ENCODE measurements around the gene CAP1. TPM values are rescaled to one million over a fixed set of nuclear protein-coding genes. Genes with fewer than 3 reads are reported as not detected.
"Not testable (repeated sequence)": the region's sequence is repeated elsewhere in the genome, so short reads cannot be mapped to it uniquely, and the experiment has no call there.

Gene CAP1
- total RNA-seq, 4 donors from 2014 or later = 412 to 468 (median 442) TPM

GRCh38 chr1:40036574-40036973, 4.0 kb upstream of the CAP1 start:
- TF ChIP-seq POLR2AphosphoS5 (IDR thresholded peaks at IDR 0.05) (peak; percentile 15 to 46), POLR2A (IDR thresholded peaks at IDR 0.05; ENCODE audit: low read depth) (no peak)
- H3K4me1 ChIP-seq = peaks cover 40 to 55% (median 47%) of the 10 kb centered on the region in 4 donors
- no peak for DNase-seq (ENCODE audit: extremely low spot score)

DNA sequence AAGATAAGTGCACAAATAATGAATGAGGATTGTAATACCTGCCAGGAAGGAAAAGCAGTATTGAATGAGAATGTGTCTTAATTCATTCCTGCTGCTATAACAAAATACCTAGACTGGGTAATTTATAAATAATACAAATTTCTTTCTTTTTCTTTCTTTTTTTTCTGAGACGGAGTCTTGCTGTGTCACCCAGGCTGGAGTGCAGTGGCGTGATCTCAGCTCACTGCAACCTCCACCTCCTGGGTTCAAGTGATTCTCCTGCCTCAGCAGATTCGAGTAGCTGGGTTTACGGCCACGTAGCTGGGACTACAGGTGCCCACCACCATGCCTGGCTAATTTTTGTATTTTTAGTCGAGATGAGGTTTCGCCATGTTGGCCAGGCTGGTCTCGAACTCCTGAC, 3.3 kb upstream of the CAP1 start:
- intact Hi-C loops (cut with DNase I) = loop anchor here (10.0 kb wide), 1 partner anchor 62 kb away; no protein-coding TSS in a partner anchor
- not testable (repeated sequence) for H3K4me3 ChIP-seq; DNase-seq (ENCODE audit: extremely low spot score); H3K9me3 ChIP-seq; H3K27me3 ChIP-seq; H3K36me3 ChIP-seq
- Histone ChIP-seq H3K27ac (replicated peaks in 1 of 4) (peak overlapping the region; percentile 74 to 98 (median 87)), H3K4me1 (peaks cover 47 to 55% (median 50%) of the 10 kb centered on the region in 4 donors)
- 88% methylated on average over 8 of the region's 8 CpGs for WGBS

More at GRCh38 chr1:40036574-40036973, 4.0 kb upstream of the CAP1 start:
- no peak overlapping the region for H3K4me3 ChIP-seq
- no peaks in the 10 kb centered on the region for H3K36me3 ChIP-seq
- peak overlapping the region; percentile 74 to 98 (median 87) for H3K27ac ChIP-seq (replicated peaks in 1 of 4)
- H3K9me3 ChIP-seq = no peaks in the 10 kb centered on the region
- WGBS = 13% methylated on average over 4 of the region's 4 CpGs
- intact Hi-C loops (cut with DNase I) = loop anchor here (10.0 kb wide), 1 partner anchor 62 kb away; no protein-coding TSS in a partner anchor
- H3K27me3 ChIP-seq = no peaks in the 10 kb centered on the region

- peak overlapping the region; percentile 98 to 100 (median 99) for H3K27ac ChIP-seq (replicated peaks in 1 of 4)
- no peak for DNase-seq (ENCODE audit: extremely low spot score)
- WGBS = 50% methylated on average over 3 of the region's 3 CpGs
- H3K9me3 ChIP-seq = no peaks in the 10 kb centered on the region
- H3K4me3 ChIP-seq = peak overlapping the region in 1 of 4 donors; percentile 100
- intact Hi-C loops (cut with DNase I) = loop anchor here (10.0 kb wide), 1 partner anchor 64 kb away; no protein-coding TSS in a partner anchor
- H3K4me1 ChIP-seq = peaks cover 60 to 64% (median 62%) of the 10 kb centered on the region in 4 donors
- H3K27me3 ChIP-seq = no peaks in the 10 kb centered on the region
- no peak for TF ChIP-seq POLR2AphosphoS5 (IDR thresholded peaks at IDR 0.05)
- no peak for TF ChIP-seq CTCF (IDR thresholded peaks at IDR 0.05)
- TF ChIP-seq POLR2A (IDR thresholded peaks at IDR 0.05; ENCODE audit: low read depth) = no peak
- no peak for TF ChIP-seq EP300 (IDR thresholded peaks at IDR 0.05)
- no peaks in the 10 kb centered on the region for H3K36me3 ChIP-seq
Measured at GRCh38 chr1:40038697-40039096, 1.8 kb upstream of the CAP1 start.

DNA sequence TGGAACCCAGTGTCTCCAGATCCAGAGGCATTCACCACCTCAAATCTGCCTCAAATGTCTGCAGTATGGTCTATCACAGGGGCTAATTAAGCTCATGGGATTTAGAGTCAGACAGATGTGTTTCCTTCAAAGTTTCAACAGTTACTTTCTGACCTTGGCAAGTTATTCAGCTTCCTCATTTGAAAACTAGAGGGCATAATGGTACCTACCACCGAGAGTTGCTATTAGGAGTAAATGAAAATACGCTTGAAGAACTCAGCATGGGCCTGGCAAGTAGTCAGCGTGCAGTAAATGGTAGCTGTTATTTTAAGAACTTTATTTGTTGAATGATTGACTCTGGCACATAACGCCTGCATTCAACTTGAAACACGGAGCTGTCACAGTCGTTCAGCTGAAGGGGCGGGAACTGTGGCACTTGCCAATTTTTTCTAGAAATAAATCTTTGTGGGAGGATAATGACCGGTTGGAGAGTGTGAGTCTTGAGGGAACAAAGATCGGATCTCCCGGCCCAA, 1.2 kb upstream of the CAP1 start:
- Histone ChIP-seq H3K36me3 (no peaks in the 10 kb centered on the region), H3K27ac (replicated peaks in 1 of 4) (peak overlapping the region; percentile 98 to 100 (median 99)), H3K4me3 (peak overlapping the region; percentile 89 to 100 (median 94)), H3K9me3 (no peaks in the 10 kb centered on the region), H3K4me1 (peaks cover 66 to 70% (median 68%) of the 10 kb centered on the region in 4 donors), H3K27me3 (no peaks in the 10 kb centered on the region)
- TF ChIP-seq CTCF (IDR thresholded peaks at IDR 0.05) (peak; percentile 8 to 35 (median 31)), POLR2A (IDR thresholded peaks at IDR 0.05; ENCODE audit: low read depth) (no peak)
- intact Hi-C loops (cut with DNase I) = loop anchor here (10.0 kb wide), 1 partner anchor 64 kb away; no protein-coding TSS in a partner anchor
- DNase-seq (ENCODE audit: extremely low spot score) = no peak
- 0% methylated on average over 10 of the region's 10 CpGs for WGBS

GRCh38 chr1:40039757-40040510, 595 bp upstream of the CAP1 start:
- Histone ChIP-seq H3K36me3 (no peaks in the 10 kb centered on the region), H3K27me3 (no peaks in the 10 kb centered on the region), H3K4me1 (peaks cover 71 to 77% (median 74%) of the 10 kb centered on the region in 4 donors), H3K9me3 (no peaks in the 10 kb centered on the region), H3K4me3 (peak overlapping the region; percentile 89 to 100 (median 94)), H3K27ac (replicated peaks in 1 of 4) (peak overlapping the region; percentile 98 to 100 (median 99))
- WGBS = 0% methylated on average over 8 of the region's 52 CpGs
- intact Hi-C loops (cut with DNase I) = loop anchor here (10.0 kb wide), 1 partner anchor 65 kb away; no protein-coding TSS in a partner anchor
- DNase-seq (ENCODE audit: extremely low spot score) = peak; percentile 98
- TF ChIP-seq POLR2A (IDR thresholded peaks at IDR 0.05; ENCODE audit: low read depth) (peak; percentile 96), POLR2AphosphoS5 (IDR thresholded peaks at IDR 0.05) (peak; percentile 29 to 100), EP300 (IDR thresholded peaks at IDR 0.05) (no peak)

GRCh38 chr1:40041466-40041838, 923 bp downstream of the CAP1 start:
- peak overlapping the region; percentile 98 to 100 (median 99) for H3K27ac ChIP-seq (replicated peaks in 1 of 4)
- 11% methylated on average over 5 of the region's 5 CpGs for WGBS
- no peaks in the 10 kb centered on the region for H3K36me3 ChIP-seq
- DNase-seq (ENCODE audit: extremely low spot score) = no peak
- H3K9me3 ChIP-seq = no peaks in the 10 kb centered on the region
- intact Hi-C loops (cut with DNase I) = no loop called here
- TF ChIP-seq POLR2AphosphoS5 (IDR thresholded peaks at IDR 0.05) = no peak
- TF ChIP-seq CTCF (IDR thresholded peaks at IDR 0.05) = no peak
- TF ChIP-seq EP300 (IDR thresholded peaks at IDR 0.05) = no peak
- no peak for TF ChIP-seq POLR2A (IDR thresholded peaks at IDR 0.05; ENCODE audit: low read depth)
- H3K4me1 ChIP-seq = peaks cover 71 to 86% (median 82%) of the 10 kb centered on the region in 4 donors
- no peaks in the 10 kb centered on the region for H3K27me3 ChIP-seq
- H3K4me3 ChIP-seq = peak overlapping the region; percentile 89 to 100 (median 94)

All from esophagus muscularis mucosa (tissue), 4 donors.